Neuronal stem cell (in vitro differentiated cells): ENCODE measurements around the gene ETFA.

Source experiments
- DNase-seq: peaks from one replicate; pipeline ENCODE4 v3.0.0-alpha.2; 2013; ENCODE audit warnings: low spot score
- H2AFZ ChIP-seq: one replicate; pipeline ENCODE4 v1.6.1; 2013; ENCODE audit warnings: mild to moderate bottlenecking, low read length, inconsistent platforms
- H2AK5ac ChIP-seq: 2 replicates; pipeline ENCODE4 v1.6.1; 2013; ENCODE audit warnings: low read depth, mild to moderate bottlenecking, inconsistent platforms, low read length, moderate library complexity, mixed read lengths
- H2BK120ac ChIP-seq: 2 replicates; pipeline ENCODE4 v1.6.1; 2013; ENCODE audit warnings: low read depth, mild to moderate bottlenecking, inconsistent platforms, low read length, moderate library complexity, mixed read lengths
- H2BK12ac ChIP-seq: one replicate; pipeline ENCODE4 v1.6.1; 2013; ENCODE audit warnings: low read length, inconsistent platforms
- H2BK15ac ChIP-seq: 2 replicates; pipeline ENCODE4 v1.6.1; 2013; ENCODE audit warnings: mild to moderate bottlenecking, low read length, inconsistent platforms, mixed read lengths
- H2BK5ac ChIP-seq: one replicate; pipeline ENCODE4 v1.6.1; 2013; ENCODE audit warnings: inconsistent platforms, mild to moderate bottlenecking, low read length, moderate library complexity
- H3K14ac ChIP-seq: one replicate; pipeline ENCODE4 v1.6.1; 2013; ENCODE audit warnings: low read length, inconsistent platforms
- H3K18ac ChIP-seq: 2 replicates; pipeline ENCODE4 v1.6.1; 2013; ENCODE audit warnings: low read length, inconsistent platforms
- H3K23ac ChIP-seq: 2 replicates; pipeline ENCODE4 v1.6.1; 2013; ENCODE audit warnings: low read depth, mild to moderate bottlenecking, mixed read lengths, low read length, inconsistent platforms; ENCODE audit not compliant: poor library complexity
- H3K27ac ChIP-seq: replicated peaks from 3 replicates; pipeline ENCODE4 v1.5.1; 2013; ENCODE audit warnings: low read length, inconsistent platforms
- H3K27me3 ChIP-seq, 3 experiments: 2 replicates each; pipeline ENCODE4 v1.6.1; 2013; ENCODE audit warnings: low read length in 3 of 3, mild to moderate bottlenecking in 2 of 3, inconsistent platforms in 1 of 3, low read depth in 1 of 3, mixed read lengths in 1 of 3, moderate library complexity in 1 of 3; ENCODE audit not compliant: control insufficient read depth in 3 of 3, insufficient read depth in 3 of 3
- H3K36me3 ChIP-seq, 2 donors: replicated peaks in 1 of 2; 2 replicates each; pipeline ENCODE4 v1.6.1; 2013; ENCODE audit warnings: low read length in 2 of 2; ENCODE audit not compliant: control insufficient read depth in 2 of 2, insufficient read depth in 2 of 2
- H3K4ac ChIP-seq: 2 replicates; pipeline ENCODE4 v1.6.1; 2013; ENCODE audit warnings: inconsistent platforms, mild to moderate bottlenecking, low read length, moderate library complexity
- H3K4me1 ChIP-seq, 2 donors: 1 replicate in 1 of 2; 2 replicates in 1 of 2; pipeline ENCODE4 v1.6.1; 2013; ENCODE audit warnings: low read length in 2 of 2, low read depth in 1 of 2; ENCODE audit not compliant: control insufficient read depth in 2 of 2, insufficient read depth in 1 of 2
- H3K4me2 ChIP-seq: one replicate; pipeline ENCODE4 v1.6.1; 2013; ENCODE audit warnings: mild to moderate bottlenecking, low read length, inconsistent platforms; ENCODE audit not compliant: insufficient read depth, poor library complexity, severe bottlenecking
- H3K4me3 ChIP-seq, 2 donors: 2 replicates each; pipeline ENCODE4 v1.5.1; 2013; ENCODE audit warnings: low read length in 2 of 2, mild to moderate bottlenecking in 2 of 2, inconsistent platforms in 1 of 2, moderate library complexity in 1 of 2
- H3K79me1 ChIP-seq: one replicate; pipeline ENCODE4 v1.6.1; 2013; ENCODE audit warnings: low read depth, mild to moderate bottlenecking, inconsistent platforms, low read length, moderate library complexity
- H3K9ac ChIP-seq: one replicate; pipeline ENCODE4 v1.6.1; 2013; ENCODE audit warnings: mild to moderate bottlenecking, low read depth, low read length, inconsistent platforms; ENCODE audit not compliant: poor library complexity
- H3K9me3 ChIP-seq, 2 donors: replicated peaks in 1 of 2; 2 replicates each; pipeline versions ENCODE3 to v1.6.1; 2013; ENCODE audit warnings: low read length in 2 of 2, mild to moderate bottlenecking in 2 of 2, inconsistent platforms in 1 of 2, low read depth in 1 of 2, mixed read lengths in 1 of 2, moderate library complexity in 1 of 2; ENCODE audit not compliant: control insufficient read depth in 2 of 2, insufficient read depth in 1 of 2
- H4K8ac ChIP-seq: one replicate; pipeline ENCODE4 v1.6.1; 2013; ENCODE audit warnings: low read depth, mild to moderate bottlenecking, inconsistent platforms, low read length, moderate library complexity
- H4K91ac ChIP-seq: one replicate; pipeline ENCODE4 v1.6.1; 2013; ENCODE audit warnings: low read length, low read depth, mild to moderate bottlenecking, inconsistent platforms; ENCODE audit not compliant: poor library complexity
- WGBS, 2 donors: extraction: QIAGEN DNeasy Blood & Tissue Kit; methylation state at CpG; one replicate each; pipeline ENCODE4 v1.1.7; 2013; ENCODE audit warnings: missing lambda C conversion rate in 2 of 2, mixed read lengths in 1 of 2; ENCODE audit not compliant: insufficient read length in 2 of 2, insufficient replicate concordance in 1 of 2; ENCODE audit errors: extremely low coverage in 2 of 2; 5-methylcytosine and 5-hydroxymethylcytosine counted together

The ETFA gene

GRCh38 chr15:76193934-76194333, 117.3 kb downstream of the ETFA start:
- no peaks in the 10 kb centered on the region for H3K9me3 ChIP-seq
- no peak overlapping the region for H2AK5ac ChIP-seq
- no peak overlapping the region for H3K23ac ChIP-seq
- H3K14ac ChIP-seq = no peak overlapping the region
- no peaks in the 10 kb centered on the region for H3K79me1 ChIP-seq
- no peak overlapping the region for H3K4me3 ChIP-seq
- H3K27ac ChIP-seq = no peak overlapping the region
- H3K27me3 ChIP-seq = peaks cover 0 to 15% (median 12%) of the 10 kb centered on the region in 3 experiments
- no peak overlapping the region for H2AFZ ChIP-seq
- H4K91ac ChIP-seq = no peak overlapping the region
- H3K4me2 ChIP-seq = no peak overlapping the region
- H3K36me3 ChIP-seq = no peaks in the 10 kb centered on the region
- H2BK5ac ChIP-seq = no peak overlapping the region
- H3K4me1 ChIP-seq = peaks cover 9 to 10% of the 10 kb centered on the region in 2 donors
- peak overlapping the region; percentile 4 for H3K18ac ChIP-seq
- H4K8ac ChIP-seq = no peak overlapping the region
- H3K4ac ChIP-seq = no peak overlapping the region
- H3K9ac ChIP-seq = no peak overlapping the region
- H2BK120ac ChIP-seq = no peak overlapping the region
- H2BK15ac ChIP-seq = no peak overlapping the region
- no CpG with 5 or more reads among the region's 8 CpGs for WGBS, 2 donors
- DNase-seq = no peak
- H2BK12ac ChIP-seq = no peak overlapping the region

- Histone ChIP-seq H4K91ac (no peak overlapping the region), H3K27ac (no peak overlapping the region), H4K8ac (no peak overlapping the region), H2BK15ac (no peak overlapping the region), H3K4me3 (no peak overlapping the region), H3K9ac (no peak overlapping the region), H3K4me1 (peaks cover 9 to 10% of the 10 kb centered on the region in 2 donors), H2AK5ac (peak overlapping the region; percentile 30), H3K4me2 (no peak overlapping the region), H3K23ac (no peak overlapping the region), H3K36me3 (no peaks in the 10 kb centered on the region), H2BK12ac (no peak overlapping the region), H2BK120ac (no peak overlapping the region), H3K9me3 (no peaks in the 10 kb centered on the region), H3K18ac (no peak overlapping the region), H3K14ac (no peak overlapping the region), H3K27me3 (peaks cover 0 to 16% (median 12%) of the 10 kb centered on the region in 3 experiments), H3K4ac (no peak overlapping the region), H3K79me1 (no peaks in the 10 kb centered on the region), H2BK5ac (no peak overlapping the region), H2AFZ (no peak overlapping the region)
- DNase-seq = no peak
- WGBS, 2 donors = no CpG with 5 or more reads among the region's 8 CpGs
These were observed 118.6 kb downstream of the ETFA start for GRCh38 chr15:76192715-76193114.

GRCh38 chr15:76191539-76192244, 119.6 kb downstream of the ETFA start:
- Histone ChIP-seq H3K27me3 (peaks cover 0 to 21% (median 12%) of the 10 kb centered on the region in 3 experiments), H3K79me1 (no peaks in the 10 kb centered on the region), H3K36me3 (no peaks in the 10 kb centered on the region), H2BK120ac (no peak overlapping the region), H3K4ac (no peak overlapping the region), H4K8ac (no peak overlapping the region), H2AK5ac (peak overlapping the region; percentile 85), H3K18ac (peak overlapping the region; percentile 39), H3K4me1 (peaks cover 8 to 9% of the 10 kb centered on the region in 2 donors), H3K4me2 (no peak overlapping the region), H3K4me3 (no peak overlapping the region), H3K14ac (no peak overlapping the region), H2BK15ac (no peak overlapping the region), H3K9me3 (no peaks in the 10 kb centered on the region), H4K91ac (no peak overlapping the region), H2AFZ (peak overlapping the region; percentile 83), H3K9ac (no peak overlapping the region), H3K27ac (no peak overlapping the region), H2BK12ac (no peak overlapping the region), H3K23ac (no peak overlapping the region), H2BK5ac (no peak overlapping the region)
- no peak for DNase-seq
- no CpG with 5 or more reads among the region's 55 CpGs for WGBS, 2 donors

- Histone ChIP-seq H2BK120ac (no peak overlapping the region), H3K36me3 (no peaks in the 10 kb centered on the region), H3K4me2 (no peak overlapping the region), H3K4me1 (peaks cover 3 to 6% of the 10 kb centered on the region in 2 donors), H2BK12ac (no peak overlapping the region), H2AK5ac (peak overlapping the region; percentile 85), H3K27ac (no peak overlapping the region), H4K91ac (no peak overlapping the region), H3K9me3 (no peaks in the 10 kb centered on the region), H3K9ac (no peak overlapping the region), H4K8ac (no peak overlapping the region), H3K27me3 (peaks cover 0 to 21% (median 12%) of the 10 kb centered on the region in 3 experiments), H2AFZ (peak overlapping the region; percentile 83), H2BK5ac (no peak overlapping the region), H3K4ac (no peak overlapping the region), H3K23ac (no peak overlapping the region), H2BK15ac (no peak overlapping the region), H3K79me1 (no peaks in the 10 kb centered on the region), H3K18ac (no peak overlapping the region), H3K4me3 (no peak overlapping the region), H3K14ac (no peak overlapping the region)
- WGBS, 2 donors = no CpG with 5 or more reads among the region's 34 CpGs
- DNase-seq = peak; percentile 63
These were observed 120.3 kb downstream of the ETFA start for GRCh38 chr15:76190751-76191538.
